Measurements from ENCODE around the gene PEAK1.

PEAK1 gene

DNA sequence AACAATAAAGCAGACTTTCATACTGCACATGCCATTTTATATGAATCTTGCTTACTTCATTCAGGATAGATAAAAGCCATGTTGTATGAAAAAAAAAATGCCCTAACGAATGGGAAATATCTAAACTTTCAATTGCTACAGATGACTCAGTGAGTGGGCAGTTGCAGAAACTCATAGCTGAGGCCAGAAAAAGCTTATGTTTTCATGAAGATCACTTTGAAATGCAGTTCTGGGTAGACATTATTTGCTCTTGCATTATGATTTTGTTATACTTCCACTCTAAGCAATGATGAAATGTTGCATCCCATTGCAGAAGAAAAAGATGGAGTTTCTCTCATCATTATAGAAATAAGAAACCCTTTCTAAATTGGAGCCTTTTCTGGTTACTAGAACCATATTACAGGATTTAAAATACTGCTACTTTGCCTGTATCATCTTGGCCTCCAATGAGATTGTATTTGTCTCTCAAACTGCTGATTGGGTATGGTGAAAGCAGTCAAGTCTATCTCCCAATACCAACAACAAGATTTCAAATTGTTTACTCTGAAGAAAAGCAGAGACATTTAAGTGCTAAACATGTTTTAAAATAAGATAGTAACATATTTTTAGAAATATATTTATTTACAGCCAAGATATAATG, 17.0 kb downstream of the PEAK1 start:
- in situ Hi-C loops (cut with MboI; ENCODE audit: low sequenced_read_pairs) = no loop called here

DNA sequence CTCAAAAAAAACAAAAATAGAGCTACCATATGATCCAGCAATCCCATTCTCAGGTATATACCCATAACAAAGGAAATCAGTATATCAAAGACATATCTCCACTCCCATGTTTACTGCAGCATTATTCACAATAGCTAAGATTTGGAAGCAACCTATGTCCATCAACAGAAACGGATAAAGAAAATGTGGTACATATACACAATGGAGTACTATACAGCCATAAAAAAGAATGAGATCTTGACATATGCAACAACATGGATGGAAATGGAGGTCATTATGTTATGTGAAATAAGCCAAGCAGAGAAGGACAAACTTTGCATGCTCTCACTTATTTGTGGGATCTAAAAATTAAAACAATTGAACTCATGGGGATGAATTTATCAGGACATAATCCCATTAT, 19.6 kb downstream of the PEAK1 start:
- in situ Hi-C loops (cut with MboI; ENCODE audit: low sequenced_read_pairs) = no loop called here

- in situ Hi-C loops (cut with MboI; ENCODE audit: low sequenced_read_pairs) = no loop called here
Observed at GRCh38 chr15:77398927-77399326, 21.0 kb downstream of the PEAK1 start.

GRCh38 chr15:77396692-77397091, 23.2 kb downstream of the PEAK1 start:
- in situ Hi-C loops (cut with MboI; ENCODE audit: low sequenced_read_pairs) = no loop called here

DNA sequence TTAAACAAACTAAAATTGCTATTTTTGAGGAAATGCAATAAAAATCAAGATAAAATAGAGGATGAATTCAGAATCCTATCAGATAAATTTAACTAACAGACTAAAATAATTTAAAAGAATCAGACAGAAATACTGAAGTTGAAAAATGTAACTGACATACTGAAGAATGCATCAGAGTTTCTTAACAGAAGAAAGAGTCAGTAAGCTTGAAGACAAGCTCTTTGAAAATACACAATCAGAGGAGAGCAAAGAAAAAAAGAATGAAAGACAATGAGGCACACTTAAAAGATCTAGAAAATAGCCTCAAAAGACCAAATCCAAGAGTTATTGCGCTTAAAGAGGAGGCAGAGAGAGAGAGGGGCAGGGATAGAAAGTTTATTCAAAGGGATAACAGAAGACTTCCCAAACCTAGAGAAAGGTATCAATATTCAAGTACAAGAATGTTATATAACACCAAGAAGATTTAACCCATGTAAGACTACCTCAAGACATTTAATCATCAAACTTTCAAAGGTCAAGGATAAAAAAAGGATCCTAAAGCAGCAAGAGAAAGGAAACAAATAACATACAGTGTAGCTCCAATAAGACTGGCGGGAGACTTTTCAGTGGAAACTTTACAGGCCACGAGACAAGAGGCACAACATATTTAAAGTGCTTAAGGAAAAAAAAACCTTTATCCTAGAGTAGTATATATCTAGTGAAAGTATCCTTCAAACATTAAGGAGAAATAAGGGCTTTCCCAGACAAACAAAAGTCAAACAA, 24.7 kb downstream of the PEAK1 start:
- in situ Hi-C loops (cut with MboI; ENCODE audit: low sequenced_read_pairs) = no loop called here

- in situ Hi-C loops (cut with MboI; ENCODE audit: low sequenced_read_pairs) = no loop called here
Observed at GRCh38 chr15:77393471-77393840, 26.4 kb downstream of the PEAK1 start.

- in situ Hi-C loops (cut with MboI; ENCODE audit: low sequenced_read_pairs) = no loop called here
Observed at GRCh38 chr15:77392762-77393470, 27.0 kb downstream of the PEAK1 start.

GRCh38 chr15:77391372-77391951, 28.4 kb downstream of the PEAK1 start:
- in situ Hi-C loops (cut with MboI; ENCODE audit: low sequenced_read_pairs) = no loop called here

DNA sequence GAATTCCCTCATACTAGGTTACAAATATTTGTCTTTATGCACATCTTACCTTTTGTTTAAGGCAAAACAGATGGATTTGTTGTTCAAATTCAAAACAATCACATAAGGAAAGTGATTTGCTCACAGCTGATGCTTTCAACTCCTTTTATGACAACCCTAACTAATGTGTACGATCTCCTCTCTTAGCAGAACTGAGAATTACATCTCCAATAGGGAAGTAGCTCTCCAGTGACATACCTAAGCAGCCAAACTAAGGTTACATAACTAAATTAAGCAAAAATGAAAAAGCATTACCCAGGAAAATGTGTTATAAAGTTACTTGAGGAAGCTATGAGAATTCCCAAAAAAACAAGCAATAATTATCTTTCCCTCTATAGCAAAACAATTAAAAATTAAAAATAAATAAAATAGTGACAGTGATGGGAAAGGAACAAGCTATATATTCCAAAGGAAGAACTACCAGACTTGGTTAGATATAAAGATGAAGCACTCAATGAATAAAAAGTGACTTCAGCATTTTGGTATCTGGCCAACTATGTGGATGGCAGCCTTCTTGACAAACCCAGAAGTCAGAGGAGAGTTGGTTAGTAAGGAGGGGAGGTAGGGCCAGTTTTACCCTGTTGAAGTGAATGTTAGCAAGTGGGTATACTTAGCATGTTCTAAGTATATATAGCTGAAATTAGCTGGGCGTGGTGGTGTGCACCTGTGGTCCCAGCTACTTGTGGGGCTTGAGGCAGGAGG, 32.4 kb downstream of the PEAK1 start:
- in situ Hi-C loops (cut with MboI; ENCODE audit: low sequenced_read_pairs) = no loop called here

- in situ Hi-C loops (cut with MboI; ENCODE audit: low sequenced_read_pairs) = no loop called here
Observed at GRCh38 chr15:77386626-77387025, 33.3 kb downstream of the PEAK1 start.

GRCh38 chr15:77384589-77385359, 35.1 kb downstream of the PEAK1 start:
- in situ Hi-C loops (cut with MboI; ENCODE audit: low sequenced_read_pairs) = no loop called here

DNA sequence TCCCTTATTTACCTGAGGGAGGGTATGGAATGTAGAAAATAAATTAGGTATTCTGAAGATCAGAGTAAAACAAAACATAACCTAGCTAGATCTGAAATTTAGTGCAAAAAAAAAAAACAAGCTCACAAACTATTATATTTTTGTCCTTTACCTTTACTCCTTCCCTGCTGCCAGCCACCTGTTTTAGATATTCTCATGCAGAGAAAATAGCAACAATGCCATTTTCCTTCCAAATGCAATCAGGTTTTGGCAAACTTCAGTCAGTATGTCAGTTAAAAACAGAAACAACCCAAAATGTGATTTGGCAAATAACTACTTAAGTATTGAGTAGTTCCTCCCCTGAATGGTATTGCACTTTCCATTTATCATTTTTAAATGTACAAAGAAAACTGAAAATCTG, 35.8 kb downstream of the PEAK1 start:
- in situ Hi-C loops (cut with MboI; ENCODE audit: low sequenced_read_pairs) = no loop called here

GRCh38 chr15:77380033-77380432, 39.9 kb downstream of the PEAK1 start:
- in situ Hi-C loops (cut with MboI; ENCODE audit: low sequenced_read_pairs) = no loop called here

- in situ Hi-C loops (cut with MboI; ENCODE audit: low sequenced_read_pairs) = no loop called here
Observed at GRCh38 chr15:77376770-77377169, 43.1 kb downstream of the PEAK1 start.

DNA sequence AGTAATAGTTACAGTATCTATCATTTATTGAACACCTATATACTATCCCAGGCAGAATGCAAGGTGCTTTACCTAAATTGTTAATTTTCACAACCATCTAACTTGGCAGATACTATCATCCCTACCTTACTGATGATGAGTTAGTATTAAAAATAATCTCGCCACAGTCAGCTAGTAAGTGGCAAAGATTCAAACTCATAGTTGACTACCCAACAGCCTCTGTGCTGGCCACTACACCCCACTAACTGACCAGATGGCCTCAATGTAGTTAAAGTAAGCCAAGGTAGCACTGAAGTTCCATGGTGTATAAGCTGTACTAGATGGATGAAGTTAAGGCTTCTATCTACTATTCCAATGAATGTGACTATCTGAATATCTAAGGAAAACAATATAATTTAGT, 44.8 kb downstream of the PEAK1 start:
- in situ Hi-C loops (cut with MboI; ENCODE audit: low sequenced_read_pairs) = no loop called here

DNA sequence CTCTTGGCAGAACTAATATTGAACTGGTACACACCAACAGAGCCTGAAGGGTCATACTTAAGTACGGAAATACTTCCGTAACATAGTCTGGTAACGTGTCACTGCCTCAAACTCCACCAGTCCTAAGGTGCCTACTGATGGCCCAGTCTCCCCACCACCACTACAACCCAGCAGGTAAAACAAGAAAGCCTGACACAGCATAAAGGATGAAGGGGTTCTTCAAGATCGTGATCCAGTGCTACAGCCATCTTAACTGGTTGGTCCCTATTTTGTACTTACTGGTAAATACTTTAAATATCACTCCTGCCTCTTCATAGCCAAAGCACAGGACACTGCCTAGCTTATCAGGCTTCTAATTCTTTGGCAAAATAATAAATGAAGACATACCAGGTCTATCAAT, 46.5 kb downstream of the PEAK1 start:
- in situ Hi-C loops (cut with MboI; ENCODE audit: low sequenced_read_pairs) = no loop called here

DNA sequence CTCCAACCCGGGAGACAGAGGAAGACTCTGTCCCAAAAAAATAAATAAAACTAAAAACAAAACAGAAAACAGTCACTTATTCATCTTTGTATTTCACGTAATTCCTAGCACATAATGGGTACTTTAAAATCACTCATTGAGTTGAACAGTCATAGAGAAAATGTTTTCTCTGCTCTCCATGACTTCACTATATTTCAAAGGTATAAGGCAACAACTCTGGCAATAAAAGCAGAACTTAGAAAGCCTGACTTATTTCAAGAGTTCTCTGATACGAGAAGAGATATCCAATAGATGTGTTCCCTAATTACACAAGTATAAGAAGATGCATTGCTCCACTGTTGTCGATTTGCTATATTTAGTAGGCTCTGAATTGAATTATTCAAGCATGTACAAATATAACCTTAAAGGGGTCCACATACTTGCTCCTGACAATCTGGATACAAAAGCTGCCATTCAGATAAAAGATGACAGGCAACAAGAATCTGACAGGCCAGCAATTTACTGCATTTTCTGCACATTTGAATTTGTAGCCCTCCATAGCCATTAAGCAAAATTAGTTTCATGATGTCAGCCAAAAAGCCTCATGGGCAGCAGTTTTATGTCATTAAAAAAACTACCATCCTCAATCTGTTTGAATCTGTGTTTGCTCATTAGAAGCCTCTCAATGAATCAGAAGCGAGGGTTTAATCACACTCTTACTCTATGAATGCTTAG, 47.9 kb downstream of the PEAK1 start:
- in situ Hi-C loops (cut with MboI; ENCODE audit: low sequenced_read_pairs) = no loop called here

- in situ Hi-C loops (cut with MboI; ENCODE audit: low sequenced_read_pairs) = no loop called here
Observed at GRCh38 chr15:77370580-77370979, 49.3 kb downstream of the PEAK1 start.

DNA sequence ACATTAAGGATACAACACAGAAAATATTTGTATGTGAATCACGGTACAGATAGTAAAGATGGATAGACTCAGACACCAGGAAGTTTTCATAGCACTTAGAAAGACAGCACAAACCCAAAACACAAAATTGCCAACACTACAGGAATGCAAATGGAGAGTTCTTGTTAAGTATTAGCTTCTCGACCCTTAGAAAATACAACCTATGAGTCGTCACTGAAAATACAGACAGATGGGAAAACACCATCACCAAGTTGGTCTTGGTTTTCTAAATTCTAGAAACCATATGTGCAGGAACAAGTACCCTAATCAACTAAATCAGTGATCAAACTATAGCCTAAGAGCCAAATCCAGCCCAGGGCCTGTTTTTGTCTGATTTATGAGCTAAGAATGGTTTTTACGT, 50.7 kb downstream of the PEAK1 start:
- in situ Hi-C loops (cut with MboI; ENCODE audit: low sequenced_read_pairs) = no loop called here

- in situ Hi-C loops (cut with MboI; ENCODE audit: low sequenced_read_pairs) = no loop called here
Observed at GRCh38 chr15:77367631-77368030, 52.3 kb downstream of the PEAK1 start.
